HepG2 (cell line): ENCODE measurements around the gene UGT1A8.

ENCODE experiments used
- ETV6 ChIP-seq: sonication (generic); formaldehyde crosslinking; conservative IDR thresholded peaks from 2 replicates; pipeline ENCODE4 v1.4.0; 2020; ENCODE audit warnings: missing genetic modification reagents
- FOSL1 ChIP-seq: sonication (generic); formaldehyde crosslinking; IDR thresholded peaks from 2 replicates; pipeline ENCODE4 v1.9.0; 2021; ENCODE audit warnings: missing genetic modification reagents, borderline replicate concordance
- KLF13 ChIP-seq: sonication (generic); formaldehyde crosslinking; IDR thresholded peaks from 2 replicates; pipeline ENCODE4 v1.4.0; 2020; ENCODE audit warnings: mild to moderate bottlenecking, missing genetic modification reagents
- RAD21 ChIP-seq: fragments of 450-650 bp; formaldehyde crosslinking; IDR thresholded peaks from 2 replicates; pipeline ENCODE4 v1.5.0; 2020; ENCODE audit warnings: mild to moderate bottlenecking
- RFX5 ChIP-seq: IDR thresholded peaks from 2 replicates; pipeline ENCODE4 v1.6.1; 2011; ENCODE audit warnings: low read depth, low read length, improper control_type of control experiment
- ZFP36 ChIP-seq: fragments of 150-350 bp; IDR thresholded peaks from 2 replicates; pipeline ENCODE4 v1.6.1; 2018; ENCODE audit warnings: borderline replicate concordance, low read length, low read depth; ENCODE audit not compliant: partially characterized antibody
- ZNF614 ChIP-seq: IDR thresholded peaks from 2 replicates; pipeline ENCODE4 v1.6.1; 2018; ENCODE audit warnings: missing biosample characterization, missing genetic modification reagents, inconsistent platforms, borderline replicate concordance
- ZNF776 ChIP-seq: sonication (generic); formaldehyde crosslinking; IDR thresholded peaks from 2 replicates; pipeline ENCODE4 v1.4.0; 2020; ENCODE audit warnings: mild to moderate bottlenecking, missing genetic modification reagents
- TF ChIP-seq, protein P1 (sequence below): sonication (generic); formaldehyde crosslinking; IDR thresholded peaks from 2 replicates; pipeline ENCODE4 v1.5.0; 2020; ENCODE audit warnings: mild to moderate bottlenecking, missing genetic modification reagents, moderate library complexity

DNA sequence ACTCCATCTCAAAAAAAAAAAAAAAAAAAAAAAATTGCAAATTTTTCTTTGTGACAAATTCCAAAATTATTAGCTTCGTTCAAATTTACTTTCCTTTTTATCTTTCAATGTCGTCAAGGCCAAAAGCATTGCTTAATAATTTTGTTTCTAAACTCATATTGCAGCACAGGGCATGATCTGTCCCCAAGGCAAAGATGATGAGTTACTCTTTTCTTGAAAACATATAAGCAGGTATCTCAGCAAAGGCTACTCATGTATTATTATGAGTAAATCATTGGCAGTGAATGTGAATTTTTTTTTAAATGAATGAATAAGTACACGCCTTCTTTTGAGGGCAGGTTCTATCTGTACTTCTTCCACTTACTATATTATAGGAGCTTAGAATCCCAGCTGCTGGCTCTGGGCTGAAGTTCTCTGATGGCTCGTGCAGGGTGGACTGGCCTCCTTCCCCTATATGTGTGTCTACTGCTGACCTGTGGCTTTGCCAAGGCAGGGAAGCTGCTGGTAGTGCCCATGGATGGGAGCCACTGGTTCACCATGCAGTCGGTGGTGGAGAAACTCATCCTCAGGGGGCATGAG lies 64.2 kb downstream of the UGT1A8 start, which contains the start of gene UGT1A7:
- TF ChIP-seq ETV6 (CRISPR knock-in tag) (no peak), RFX5 (no peak), ZNF614 (no peak), KLF13 (CRISPR knock-in tag) (no peak), FOSL1 (CRISPR knock-in tag) (no peak), RAD21 (CRISPR knock-in tag) (no peak), ZNF776 (no peak), ZFP36 (no peak)
- TF ChIP-seq, protein P1, sequence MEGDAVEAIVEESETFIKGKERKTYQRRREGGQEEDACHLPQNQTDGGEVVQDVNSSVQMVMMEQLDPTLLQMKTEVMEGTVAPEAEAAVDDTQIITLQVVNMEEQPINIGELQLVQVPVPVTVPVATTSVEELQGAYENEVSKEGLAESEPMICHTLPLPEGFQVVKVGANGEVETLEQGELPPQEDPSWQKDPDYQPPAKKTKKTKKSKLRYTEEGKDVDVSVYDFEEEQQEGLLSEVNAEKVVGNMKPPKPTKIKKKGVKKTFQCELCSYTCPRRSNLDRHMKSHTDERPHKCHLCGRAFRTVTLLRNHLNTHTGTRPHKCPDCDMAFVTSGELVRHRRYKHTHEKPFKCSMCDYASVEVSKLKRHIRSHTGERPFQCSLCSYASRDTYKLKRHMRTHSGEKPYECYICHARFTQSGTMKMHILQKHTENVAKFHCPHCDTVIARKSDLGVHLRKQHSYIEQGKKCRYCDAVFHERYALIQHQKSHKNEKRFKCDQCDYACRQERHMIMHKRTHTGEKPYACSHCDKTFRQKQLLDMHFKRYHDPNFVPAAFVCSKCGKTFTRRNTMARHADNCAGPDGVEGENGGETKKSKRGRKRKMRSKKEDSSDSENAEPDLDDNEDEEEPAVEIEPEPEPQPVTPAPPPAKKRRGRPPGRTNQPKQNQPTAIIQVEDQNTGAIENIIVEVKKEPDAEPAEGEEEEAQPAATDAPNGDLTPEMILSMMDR (CRISPR knock-in tag) = no peak
